Mammary epithelial cell (primary cell): ENCODE measurements around the gene DIO2.

Experiments used
- EZH2 ChIP-seq: IDR thresholded peaks from 2 replicates; pipeline ENCODE4 v1.6.1; 2012; ENCODE audit warnings: low read length, inconsistent platforms, borderline replicate concordance
- TF ChIP-seq, protein P1 (sequence below), 2 donors: IDR thresholded peaks in 1 of 2; conservative IDR thresholded peaks in 1 of 2; 2 replicates each; pipeline ENCODE4 v1.5.1; 2011 to 2012; ENCODE audit warnings: inconsistent platforms in 2 of 2, low read length in 2 of 2, mild to moderate bottlenecking in 2 of 2, control low read depth in 1 of 2, low read depth in 1 of 2; ENCODE audit not compliant: insufficient read depth in 1 of 2; ENCODE audit errors: extremely low read depth in 1 of 2

- TF ChIP-seq, protein P1, sequence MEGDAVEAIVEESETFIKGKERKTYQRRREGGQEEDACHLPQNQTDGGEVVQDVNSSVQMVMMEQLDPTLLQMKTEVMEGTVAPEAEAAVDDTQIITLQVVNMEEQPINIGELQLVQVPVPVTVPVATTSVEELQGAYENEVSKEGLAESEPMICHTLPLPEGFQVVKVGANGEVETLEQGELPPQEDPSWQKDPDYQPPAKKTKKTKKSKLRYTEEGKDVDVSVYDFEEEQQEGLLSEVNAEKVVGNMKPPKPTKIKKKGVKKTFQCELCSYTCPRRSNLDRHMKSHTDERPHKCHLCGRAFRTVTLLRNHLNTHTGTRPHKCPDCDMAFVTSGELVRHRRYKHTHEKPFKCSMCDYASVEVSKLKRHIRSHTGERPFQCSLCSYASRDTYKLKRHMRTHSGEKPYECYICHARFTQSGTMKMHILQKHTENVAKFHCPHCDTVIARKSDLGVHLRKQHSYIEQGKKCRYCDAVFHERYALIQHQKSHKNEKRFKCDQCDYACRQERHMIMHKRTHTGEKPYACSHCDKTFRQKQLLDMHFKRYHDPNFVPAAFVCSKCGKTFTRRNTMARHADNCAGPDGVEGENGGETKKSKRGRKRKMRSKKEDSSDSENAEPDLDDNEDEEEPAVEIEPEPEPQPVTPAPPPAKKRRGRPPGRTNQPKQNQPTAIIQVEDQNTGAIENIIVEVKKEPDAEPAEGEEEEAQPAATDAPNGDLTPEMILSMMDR (conservative IDR thresholded peaks at IDR 0.05 in 1 of 2, IDR thresholded peaks at IDR 0.05 in 1 of 2; ENCODE audit: extremely low read depth in 1 of 2, insufficient read depth in 1 of 2, low read depth in 1 of 2, low read length in 2 of 2): no peak
- no peak for TF ChIP-seq EZH2
These were observed 25.8 kb upstream of the DIO2 start for GRCh38 chr14:80237143-80237542.
